ENCODE results near the gene MARVELD3.
A peak's percentile ranks its signal among the peaks of the same experiment; 100 is the strongest.

MARVELD3 gene

DNA sequence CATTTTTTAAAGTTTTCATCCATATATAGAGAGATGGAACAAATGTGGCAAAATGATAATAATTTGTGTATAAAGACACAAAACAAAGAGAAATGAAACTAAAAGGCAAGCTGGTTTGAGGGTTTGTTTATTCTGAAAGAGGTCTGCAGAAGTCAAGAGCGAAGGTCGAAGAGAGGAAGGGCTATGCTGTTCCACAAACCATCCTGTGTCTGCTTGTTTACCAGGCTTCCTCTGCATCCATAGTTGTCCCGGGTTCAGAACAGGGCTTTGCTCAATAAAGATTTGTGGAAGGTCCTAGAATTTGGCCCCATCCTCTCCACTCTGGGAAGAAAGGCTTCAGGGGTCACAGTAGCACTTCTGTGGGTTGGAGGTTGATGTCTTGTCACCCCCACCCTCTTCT, 2.4 kb upstream of the MARVELD3 start:
- peak; percentile 43 for DNase-seq (ENCODE audit: low spot score)

- no peak for DNase-seq (ENCODE audit: low spot score)
Observed at GRCh38 chr16:71625113-71625850, 702 bp upstream of the MARVELD3 start.

DNA sequence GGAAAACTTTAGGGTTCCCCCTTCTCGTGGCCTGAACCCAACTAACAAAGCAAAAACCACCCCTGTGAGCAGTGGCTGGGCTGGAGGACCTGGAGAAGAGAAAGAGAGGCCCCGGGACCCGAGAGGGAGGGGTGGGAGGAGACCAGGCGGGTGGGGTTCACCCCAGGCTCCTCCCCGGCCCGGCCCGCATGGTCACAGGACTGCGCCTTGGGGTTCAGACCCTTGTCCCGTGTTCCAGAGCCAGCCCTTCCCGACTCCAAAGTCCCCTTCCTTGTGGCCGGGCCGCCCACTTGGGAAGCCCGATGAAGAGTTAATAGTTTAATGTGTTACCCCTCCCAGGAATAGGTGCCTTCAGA, 852 bp downstream of the MARVELD3 start:
- DNase-seq (ENCODE audit: low spot score) = peak; percentile 42

GRCh38 chr16:71627731-71628181, 1.8 kb downstream of the MARVELD3 start:
- DNase-seq (ENCODE audit: low spot score) = peak; percentile 19

GRCh38 chr16:71628810-71629209, 2.8 kb downstream of the MARVELD3 start:
- DNase-seq (ENCODE audit: low spot score) = no peak

GRCh38 chr16:71629278-71630016, 3.5 kb downstream of the MARVELD3 start:
- DNase-seq (ENCODE audit: low spot score) = no peak

- no peak for DNase-seq (ENCODE audit: low spot score)
Observed at GRCh38 chr16:71630808-71631207, 4.8 kb downstream of the MARVELD3 start.

- DNase-seq (ENCODE audit: low spot score) = no peak
Observed at GRCh38 chr16:71631776-71632175, 5.8 kb downstream of the MARVELD3 start.

DNA sequence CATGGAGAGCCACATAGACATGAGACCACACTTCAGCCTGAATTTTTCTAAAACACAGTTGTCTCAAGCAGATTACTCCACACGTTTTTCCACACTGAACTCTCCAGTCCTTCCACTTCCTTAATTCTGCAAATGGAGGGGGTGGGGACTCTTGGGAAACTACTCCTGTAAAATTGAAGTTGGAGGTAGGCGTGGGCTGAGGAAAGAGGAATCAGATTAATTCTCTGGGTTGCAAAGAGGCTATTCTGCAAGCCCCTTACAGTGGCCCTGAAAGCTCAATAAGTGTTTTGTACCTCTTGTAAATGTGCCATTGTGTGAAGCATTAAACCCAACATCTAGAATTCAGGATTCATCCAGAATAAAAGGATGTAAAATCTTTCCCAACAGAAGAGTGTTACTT, 9.6 kb downstream of the MARVELD3 start:
- DNase-seq (ENCODE audit: low spot score) = no peak

DNA sequence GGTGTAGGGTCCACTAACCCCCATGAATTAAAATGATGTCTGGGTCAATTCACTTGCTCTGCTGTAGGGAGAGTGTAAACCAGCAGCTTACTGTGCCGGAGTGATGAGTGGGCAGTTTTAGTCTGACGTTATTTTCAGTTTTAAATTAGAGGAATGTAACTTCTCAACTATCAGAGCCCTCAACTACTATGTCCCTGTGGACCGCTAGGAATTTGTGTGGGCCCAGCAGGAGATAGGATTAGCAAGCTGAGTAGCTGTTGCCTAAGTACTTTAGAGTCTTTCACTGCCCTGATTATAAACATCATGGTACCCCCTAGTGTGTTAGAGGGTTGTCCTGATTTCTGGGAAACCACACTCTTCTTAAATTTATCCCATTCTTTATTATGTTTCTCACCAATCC, 11.4 kb downstream of the MARVELD3 start:
- no peak for DNase-seq (ENCODE audit: low spot score)

DNA sequence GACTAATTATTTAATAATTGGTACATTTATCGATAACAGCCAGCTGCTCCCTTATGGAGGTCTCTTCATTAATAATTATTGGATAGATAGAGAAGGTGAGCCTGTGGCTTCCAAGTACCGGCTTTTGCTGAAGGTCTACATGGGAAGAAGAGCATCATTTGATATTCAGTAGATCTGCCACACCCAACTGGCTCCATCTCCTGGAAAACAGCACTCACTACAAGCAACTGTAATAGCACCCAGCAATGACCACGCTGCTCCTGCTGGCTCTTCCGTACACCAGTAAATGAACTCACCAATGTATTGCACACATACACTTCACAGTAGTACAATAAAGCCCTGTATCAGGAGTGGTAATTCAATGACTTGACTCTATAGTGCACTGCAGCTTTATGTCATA, 19.5 kb downstream of the MARVELD3 start:
- DNase-seq (ENCODE audit: low spot score) = peak; percentile 73

GRCh38 chr16:71647391-71647790, 21.4 kb downstream of the MARVELD3 start:
- DNase-seq (ENCODE audit: low spot score) = no peak

- DNase-seq (ENCODE audit: low spot score) = no peak
Observed at GRCh38 chr16:71648162-71648561, 22.2 kb downstream of the MARVELD3 start.

GRCh38 chr16:71648921-71649320, 22.9 kb downstream of the MARVELD3 start:
- DNase-seq (ENCODE audit: low spot score) = no peak

GRCh38 chr16:71649704-71650103, 23.7 kb downstream of the MARVELD3 start:
- no peak for DNase-seq (ENCODE audit: low spot score)

DNA sequence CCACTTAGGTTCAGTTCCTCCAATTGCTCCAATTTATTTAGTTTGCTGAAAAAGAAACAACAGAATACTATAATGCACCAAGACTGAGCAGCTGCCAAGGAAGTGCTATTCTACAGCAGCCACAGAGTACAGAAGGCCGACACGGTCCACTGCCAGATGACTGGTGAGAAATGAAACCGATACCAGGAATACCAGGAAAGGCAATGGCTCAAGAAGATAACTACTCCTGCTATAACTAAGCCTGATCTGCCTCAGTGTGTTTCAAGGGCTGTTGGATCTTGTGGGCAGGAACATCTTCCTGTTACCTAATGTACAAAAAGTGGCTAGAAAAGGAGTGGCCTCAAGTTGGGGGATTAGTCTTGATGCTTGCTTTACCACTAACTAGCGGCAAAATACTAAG, 32.8 kb downstream of the MARVELD3 start:
- DNase-seq (ENCODE audit: low spot score) = no peak

- DNase-seq (ENCODE audit: low spot score) = no peak
Observed at GRCh38 chr16:71659471-71659870, 33.5 kb downstream of the MARVELD3 start.

- DNase-seq (ENCODE audit: low spot score) = no peak
Observed at GRCh38 chr16:71666264-71666663, 40.3 kb downstream of the MARVELD3 start.

DNA sequence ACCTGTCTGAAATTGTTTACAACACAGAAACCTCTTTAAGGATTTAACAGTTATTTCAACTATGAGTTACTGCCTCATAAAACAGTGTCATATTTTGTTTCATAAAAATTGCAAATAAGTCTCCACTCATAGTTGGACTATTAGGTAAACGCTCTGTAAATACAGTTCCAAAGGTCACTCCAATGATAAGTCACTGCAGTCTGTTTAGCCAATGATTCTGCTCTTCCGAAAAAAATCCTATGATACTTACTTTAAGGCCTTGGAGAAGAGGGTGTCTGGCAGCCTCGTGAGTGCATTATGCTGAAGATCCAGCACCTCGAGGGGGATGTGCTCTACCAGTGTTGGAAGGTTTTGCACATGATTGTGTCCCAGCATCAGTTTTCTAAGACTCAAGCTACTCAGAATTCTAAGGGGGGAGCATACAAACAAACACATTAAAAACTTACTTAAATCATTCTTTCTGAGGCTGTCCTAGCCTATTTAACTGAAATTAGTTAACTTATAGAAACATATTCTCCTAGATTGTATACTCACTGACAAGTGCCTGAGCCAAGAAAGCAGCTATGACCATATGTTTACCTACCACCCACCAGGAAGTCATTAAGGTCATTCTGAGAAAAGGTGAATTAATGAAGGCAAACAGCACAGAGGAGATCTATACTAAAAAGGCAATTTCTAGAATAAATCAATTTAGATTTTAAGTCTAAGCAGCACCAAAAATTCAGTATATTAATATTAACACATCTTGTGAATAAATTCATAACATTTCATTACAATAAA, 41.1 kb downstream of the MARVELD3 start:
- peak; percentile 41 for DNase-seq (ENCODE audit: low spot score)

DNA sequence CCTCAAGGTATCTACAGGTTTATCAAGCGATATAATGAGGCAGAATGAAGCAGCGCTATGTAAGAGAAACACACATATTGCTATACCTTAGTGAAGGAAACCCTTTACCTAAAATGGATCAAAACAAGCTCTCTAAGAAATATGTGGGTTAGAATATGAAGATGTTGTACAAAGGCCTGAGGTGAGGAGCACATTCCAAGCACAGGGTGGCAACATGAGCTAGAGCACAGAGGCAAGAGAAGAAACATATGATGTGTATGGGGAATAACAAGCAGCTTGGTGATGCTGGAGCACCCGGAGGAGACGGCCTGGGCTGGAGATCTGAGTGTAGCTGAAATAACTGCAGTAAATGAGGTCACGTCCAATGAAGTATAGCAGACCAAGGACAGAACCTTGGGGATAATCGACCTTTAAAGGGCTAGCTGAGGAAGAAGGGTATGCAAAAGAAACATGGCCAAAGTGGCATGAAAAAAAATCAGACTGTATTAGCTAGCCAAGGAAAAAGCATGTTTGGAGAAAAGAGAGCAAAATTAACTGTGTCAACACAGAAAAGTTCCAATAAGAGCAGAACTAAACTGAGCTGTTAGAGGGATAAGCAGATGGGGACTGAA, 44.0 kb downstream of the MARVELD3 start:
- no peak for DNase-seq (ENCODE audit: low spot score)

DNA sequence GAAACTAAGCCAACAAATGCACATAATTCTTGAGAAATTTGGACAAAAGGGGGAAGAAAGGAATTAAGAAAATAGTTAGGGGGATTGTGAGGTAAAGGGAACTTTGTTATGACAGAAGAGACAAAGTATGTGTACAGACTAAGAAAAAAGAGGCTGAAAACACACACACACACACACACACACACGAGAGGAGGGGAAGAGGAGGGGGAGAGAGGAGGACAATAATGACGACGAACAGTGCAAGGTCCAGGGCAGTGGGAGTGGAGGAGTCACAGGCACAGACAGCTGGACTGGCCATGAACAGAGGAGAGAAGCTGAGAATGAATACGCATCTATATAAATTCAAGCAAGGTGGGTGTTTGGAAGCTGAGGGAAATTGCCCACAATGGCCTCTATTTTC, 44.6 kb downstream of the MARVELD3 start:
- peak; percentile 39 for DNase-seq (ENCODE audit: low spot score)

GRCh38 chr16:71671165-71671564, 45.2 kb downstream of the MARVELD3 start:
- DNase-seq (ENCODE audit: low spot score) = no peak
